ENCODE results near the gene HDDC3. TPM values are rescaled to one million over a fixed set of nuclear protein-coding genes. Genes with fewer than 3 reads are reported as not detected.

Gene HDDC3, protein sequence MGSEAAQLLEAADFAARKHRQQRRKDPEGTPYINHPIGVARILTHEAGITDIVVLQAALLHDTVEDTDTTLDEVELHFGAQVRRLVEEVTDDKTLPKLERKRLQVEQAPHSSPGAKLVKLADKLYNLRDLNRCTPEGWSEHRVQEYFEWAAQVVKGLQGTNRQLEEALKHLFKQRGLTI
- total RNA-seq (2014; rRNA removed; shearing (Covaris generic)): 10.8 and 17.1 TPM in 2 replicates

DNA sequence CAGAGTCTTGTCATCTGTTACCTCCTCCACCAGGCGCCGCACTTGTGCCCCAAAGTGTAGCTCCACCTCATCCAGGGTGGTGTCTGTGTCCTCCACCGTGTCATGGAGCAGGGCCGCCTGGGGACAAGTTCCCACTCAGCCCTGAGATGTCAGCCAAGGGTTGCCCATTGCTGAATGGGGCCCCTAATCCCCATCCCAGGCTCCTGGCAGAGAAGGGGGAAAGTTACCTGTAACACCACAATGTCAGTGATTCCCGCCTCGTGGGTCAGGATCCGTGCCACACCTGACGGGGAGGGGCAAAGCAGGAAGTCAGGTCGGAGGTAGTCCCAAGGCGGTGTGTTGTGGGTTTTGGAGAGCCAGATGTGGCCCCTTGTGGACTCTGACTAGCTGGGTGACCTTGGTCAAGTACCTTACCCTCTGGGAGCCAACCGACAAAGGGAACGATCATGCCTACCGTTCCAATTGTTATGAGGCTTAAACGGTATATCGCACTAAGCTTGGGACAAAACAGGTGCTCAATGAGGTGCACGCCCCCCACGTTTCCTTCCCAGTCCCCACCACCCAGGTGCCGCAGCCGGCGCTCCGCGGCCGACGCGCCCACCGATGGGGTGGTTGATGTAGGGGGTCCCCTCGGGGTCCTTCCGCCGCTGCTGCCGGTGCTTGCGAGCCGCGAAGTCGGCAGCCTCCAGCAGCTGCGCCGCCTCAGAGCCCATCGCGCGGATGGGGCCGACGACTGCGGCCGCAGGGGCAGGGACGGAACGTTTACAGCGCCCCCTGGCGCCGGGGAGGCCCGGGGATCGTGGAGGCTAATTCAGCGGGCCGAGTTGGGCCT, at the start of gene HDDC3:
Gene HDDC3 (minus strand): TSS at position 722 of the 832 bp plus-strand sequence. CDS start 9 bp downstream, at position 713.
- in situ Hi-C loops (cut with HindIII; ENCODE audit: low sequenced_read_pairs): loop anchor here (25.0 kb wide), 1 partner anchor 95 kb away; no protein-coding TSS in a partner anchor
- DNase-seq (ENCODE audit: low spot score): peak; percentile 83

DNA sequence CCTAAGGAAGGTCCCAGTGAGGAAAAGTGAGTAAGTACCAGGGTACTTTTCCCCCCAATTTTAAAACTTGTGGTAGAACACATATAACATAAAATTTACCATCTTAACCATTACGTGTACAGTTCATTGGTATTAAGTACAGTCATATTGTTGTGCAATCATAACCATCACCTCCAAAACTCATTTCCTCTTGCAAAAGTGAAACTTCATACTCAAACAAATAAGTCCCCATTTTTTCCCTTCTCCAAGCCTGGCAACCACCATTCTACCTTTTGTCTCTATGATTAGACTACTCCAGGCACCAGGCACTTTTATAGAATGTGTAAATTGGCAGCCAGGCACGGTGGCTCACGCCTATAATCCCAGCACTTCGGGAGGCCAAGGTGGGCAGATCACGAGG, 49.8 kb upstream of the HDDC3 start:
- DNase-seq (ENCODE audit: low spot score): no peak
- in situ Hi-C loops (cut with HindIII; ENCODE audit: low sequenced_read_pairs): no loop called here

- in situ Hi-C loops (cut with HindIII; ENCODE audit: low sequenced_read_pairs): no loop called here
- no peak for DNase-seq (ENCODE audit: low spot score)
These were observed 49.3 kb upstream of the HDDC3 start for GRCh38 chr15:90981681-90982080.

GRCh38 chr15:90979582-90979981, 47.2 kb upstream of the HDDC3 start:
- DNase-seq (ENCODE audit: low spot score): no peak
- in situ Hi-C loops (cut with HindIII; ENCODE audit: low sequenced_read_pairs): no loop called here

DNA sequence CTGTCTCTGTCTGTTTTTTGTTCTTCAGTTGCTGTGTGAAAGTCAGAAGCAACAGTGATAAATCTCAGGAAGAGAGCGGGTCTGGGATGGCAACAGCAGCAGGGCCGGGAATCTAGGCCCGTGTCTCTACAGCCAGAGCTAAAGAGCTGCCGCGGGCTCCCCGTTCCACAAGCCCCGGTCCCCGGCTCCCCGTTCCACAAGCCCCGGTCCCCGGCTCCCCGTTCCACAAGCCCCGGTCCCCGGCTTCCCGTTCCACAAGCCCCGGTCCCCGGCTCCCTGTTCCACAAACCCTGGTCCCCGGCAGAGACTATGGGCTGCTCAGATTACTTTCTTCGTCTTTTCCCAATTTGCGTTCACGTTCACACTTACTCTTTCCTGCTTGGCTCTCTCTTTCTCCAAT, 41.9 kb upstream of the HDDC3 start:
- in situ Hi-C loops (cut with HindIII; ENCODE audit: low sequenced_read_pairs): no loop called here

GRCh38 chr15:90972133-90972532, 39.8 kb upstream of the HDDC3 start:
- DNase-seq (ENCODE audit: low spot score): no peak
- in situ Hi-C loops (cut with HindIII; ENCODE audit: low sequenced_read_pairs): no loop called here

More for the DNA sequence above, 41.9 kb upstream of the HDDC3 start:
- DNase-seq (ENCODE audit: low spot score): no peak

DNA sequence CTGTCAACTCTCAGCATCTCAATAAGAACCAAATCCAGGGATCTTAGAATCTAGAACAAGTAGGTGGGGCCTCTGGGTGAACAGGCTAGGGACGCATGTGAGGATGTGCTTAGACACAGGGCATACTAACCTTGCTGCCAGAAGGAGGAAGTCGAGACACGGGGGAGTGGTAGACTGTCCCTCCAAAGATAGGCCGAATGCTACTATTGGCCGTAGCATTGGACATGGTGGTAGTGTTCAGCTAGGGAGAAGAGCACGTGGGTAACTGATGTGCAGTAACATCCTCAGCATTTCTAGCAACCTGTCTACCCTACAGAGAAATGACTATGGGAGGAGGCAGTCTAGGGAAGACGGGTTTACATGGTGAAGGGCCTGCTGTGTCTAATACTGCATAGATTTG, 37.9 kb upstream of the HDDC3 start:
- no peak for DNase-seq (ENCODE audit: low spot score)
- in situ Hi-C loops (cut with HindIII; ENCODE audit: low sequenced_read_pairs): no loop called here

GRCh38 chr15:90968434-90968833, 36.1 kb upstream of the HDDC3 start:
- DNase-seq (ENCODE audit: low spot score): no peak
- in situ Hi-C loops (cut with HindIII; ENCODE audit: low sequenced_read_pairs): no loop called here

GRCh38 chr15:90967206-90967605, 34.9 kb upstream of the HDDC3 start:
- DNase-seq (ENCODE audit: low spot score): no peak
- in situ Hi-C loops (cut with HindIII; ENCODE audit: low sequenced_read_pairs): no loop called here

DNA sequence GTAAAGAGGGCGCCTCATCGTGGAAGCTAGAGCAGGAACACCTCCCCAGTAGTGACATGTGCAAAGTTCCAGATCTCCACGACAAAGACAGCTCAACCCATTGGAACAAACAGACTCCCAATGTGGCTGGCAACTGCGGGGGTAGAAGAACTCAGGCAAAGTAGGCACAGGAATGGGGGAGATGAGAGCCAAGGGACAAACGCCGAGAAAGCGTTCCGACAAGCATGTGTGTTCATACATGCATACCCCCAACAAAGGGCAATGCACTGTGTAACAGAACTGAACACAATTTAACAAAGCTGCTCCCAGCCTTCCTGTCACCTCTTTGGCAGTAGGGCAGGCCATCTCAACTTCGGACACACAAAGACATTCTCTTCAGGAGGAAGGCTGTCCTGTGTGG, 33.9 kb upstream of the HDDC3 start:
- in situ Hi-C loops (cut with HindIII; ENCODE audit: low sequenced_read_pairs): no loop called here

GRCh38 chr15:90962021-90962420, 29.7 kb upstream of the HDDC3 start:
- DNase-seq (ENCODE audit: low spot score): no peak
- in situ Hi-C loops (cut with HindIII; ENCODE audit: low sequenced_read_pairs): no loop called here

More for the DNA sequence above, 33.9 kb upstream of the HDDC3 start:
- no peak for DNase-seq (ENCODE audit: low spot score)

- in situ Hi-C loops (cut with HindIII; ENCODE audit: low sequenced_read_pairs): no loop called here
These were observed 28.1 kb upstream of the HDDC3 start for GRCh38 chr15:90960298-90961091.

DNA sequence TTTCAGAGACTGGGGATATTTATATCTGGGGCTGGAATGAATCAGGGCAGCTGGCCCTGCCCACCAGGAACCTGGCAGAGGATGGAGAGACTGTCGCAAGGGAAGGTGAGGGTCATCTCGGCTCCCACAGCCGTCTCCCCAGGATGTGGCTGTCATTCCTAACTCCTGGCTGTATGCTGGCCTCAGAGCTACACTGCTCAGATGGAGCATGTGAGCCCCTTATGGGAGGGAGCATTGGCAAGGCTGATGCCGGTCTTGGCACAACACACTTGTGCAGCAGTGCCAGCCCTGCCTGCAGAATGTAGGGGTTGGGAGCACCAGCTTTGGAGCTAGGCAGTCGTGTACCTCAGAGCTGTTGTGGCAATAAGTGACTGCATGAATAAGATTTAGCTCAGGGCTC, 27.5 kb upstream of the HDDC3 start:
- in situ Hi-C loops (cut with HindIII; ENCODE audit: low sequenced_read_pairs): no loop called here
- DNase-seq (ENCODE audit: low spot score): peak; percentile 93

More at GRCh38 chr15:90960298-90961091, 28.1 kb upstream of the HDDC3 start:
- no peak for DNase-seq (ENCODE audit: low spot score)

GRCh38 chr15:90959028-90959595, 26.8 kb upstream of the HDDC3 start:
- in situ Hi-C loops (cut with HindIII; ENCODE audit: low sequenced_read_pairs): no loop called here
- no peak for DNase-seq (ENCODE audit: low spot score)

- in situ Hi-C loops (cut with HindIII; ENCODE audit: low sequenced_read_pairs): no loop called here
- peak; percentile 61 for DNase-seq (ENCODE audit: low spot score)
These were observed 25.4 kb upstream of the HDDC3 start for GRCh38 chr15:90957791-90958190.

GRCh38 chr15:90957031-90957790, 24.9 kb upstream of the HDDC3 start:
- in situ Hi-C loops (cut with HindIII; ENCODE audit: low sequenced_read_pairs): no loop called here

DNA sequence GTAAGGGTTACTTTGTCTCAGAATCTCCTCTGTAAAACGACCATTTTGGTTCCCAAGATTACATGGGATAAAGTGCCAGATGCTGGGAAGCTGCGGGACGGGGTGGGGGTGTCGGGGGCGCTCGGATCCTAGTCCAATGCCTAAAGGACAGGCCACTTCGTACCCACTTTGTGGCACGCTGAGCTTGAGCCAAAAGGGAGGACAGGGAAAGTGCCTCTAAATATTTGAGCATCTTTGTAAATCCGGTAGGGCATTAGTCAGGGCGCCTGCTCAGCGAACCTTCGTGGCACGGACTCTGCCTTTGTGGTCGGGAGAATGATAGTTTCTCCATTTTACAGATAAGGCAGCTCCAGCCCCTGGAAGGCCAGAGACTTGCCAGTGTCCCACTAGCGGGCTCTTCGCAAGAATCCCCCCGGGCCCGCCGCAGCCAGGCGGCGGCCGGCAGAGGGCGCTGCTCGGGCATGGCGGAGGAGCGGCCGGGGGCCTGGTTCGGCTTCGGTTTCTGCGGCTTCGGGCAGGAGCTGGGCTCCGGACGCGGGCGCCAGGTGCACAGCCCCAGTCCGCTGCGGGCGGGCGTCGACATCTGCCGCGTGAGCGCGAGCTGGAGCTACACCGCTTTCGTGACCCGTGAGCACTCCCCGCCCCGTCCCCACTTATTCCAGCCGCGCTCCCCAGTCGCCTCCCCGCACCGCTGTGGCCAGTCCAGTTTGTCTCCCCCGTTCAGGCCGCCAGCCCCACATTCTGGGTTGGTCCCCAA, 24.1 kb upstream of the HDDC3 start:
- DNase-seq (ENCODE audit: low spot score): peak; percentile 79
- in situ Hi-C loops (cut with HindIII; ENCODE audit: low sequenced_read_pairs): no loop called here

More at GRCh38 chr15:90957031-90957790, 24.9 kb upstream of the HDDC3 start:
- peak; percentile 55 for DNase-seq (ENCODE audit: low spot score)

Measured in G401 (cell line).